NCI-H2081 treated with DMSO at 0.1 percent for 48 hours (cell line): ENCODE results near the gene GNA15.
"Not testable (repeated sequence)": the region's sequence is repeated elsewhere in the genome, so short reads cannot be mapped to it uniquely, and the experiment has no call there.

Experiments used
- DNase-seq: peaks from one replicate; lab custom pipeline; 2025; lab: John Stamatoyannopoulos, UW

Gene GNA15

DNA sequence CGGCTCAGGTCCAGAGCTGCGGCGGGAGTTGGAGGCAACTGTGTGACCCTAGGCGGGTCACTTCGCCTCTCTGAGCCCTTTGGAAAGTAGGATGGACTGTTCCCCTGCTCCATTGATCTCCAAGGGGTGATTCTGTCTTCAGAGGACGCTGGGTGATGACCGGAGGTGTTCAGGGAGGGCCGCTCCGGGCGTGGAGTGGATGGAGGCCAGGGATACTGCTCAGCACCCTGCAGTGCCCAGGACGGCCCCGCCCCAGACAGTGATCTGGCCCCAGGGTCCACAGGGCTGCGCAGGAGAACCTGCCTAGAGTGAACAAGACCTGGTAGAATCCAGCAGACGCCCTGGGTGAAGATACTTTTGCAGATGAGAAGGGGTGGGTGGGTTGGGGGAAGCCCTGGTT, 56.9 kb downstream of the GNA15 start:
- no peak for DNase-seq

DNA sequence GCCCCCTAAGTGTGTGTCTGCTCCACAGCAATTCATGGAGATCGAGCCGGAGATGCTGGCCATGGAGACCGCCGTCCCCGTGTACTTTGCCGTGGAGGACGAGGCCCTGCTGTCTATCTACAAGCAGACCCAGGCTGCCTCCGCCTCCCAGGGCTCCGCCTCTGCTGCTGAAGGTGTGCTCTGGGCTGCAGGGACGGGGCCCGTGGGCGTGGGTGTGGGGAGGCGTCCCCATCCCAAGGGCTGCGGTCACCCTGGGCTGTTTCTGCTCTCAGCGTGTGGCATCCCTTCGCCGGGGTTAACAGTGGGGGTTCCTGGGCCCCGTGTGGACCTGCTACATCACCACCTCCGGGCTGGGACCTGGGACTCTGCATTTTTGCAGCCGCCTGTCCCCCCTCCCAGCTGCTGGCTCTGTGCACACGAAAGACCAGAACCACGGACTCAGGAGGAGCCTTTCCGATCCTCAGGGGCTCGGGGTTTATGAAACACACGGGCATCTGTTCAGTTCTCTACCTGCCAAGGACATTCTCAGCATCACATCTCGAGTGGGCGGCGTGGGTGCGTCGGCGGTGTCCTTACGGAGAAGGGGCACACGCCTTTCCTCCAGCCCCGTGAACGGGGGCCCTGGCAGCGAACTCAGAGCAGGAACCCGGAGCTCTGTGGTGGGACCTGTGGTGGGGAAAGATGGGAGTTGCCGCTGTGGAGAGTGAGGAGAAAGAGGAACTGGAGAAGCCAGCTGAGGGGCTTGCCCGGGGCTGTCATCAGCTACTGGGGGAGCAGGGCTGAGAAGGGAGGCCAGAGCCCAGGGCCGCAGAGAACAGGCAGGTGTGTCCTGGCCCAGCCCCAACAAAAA, 57.6 kb downstream of the GNA15 start:
- DNase-seq = no peak

DNA sequence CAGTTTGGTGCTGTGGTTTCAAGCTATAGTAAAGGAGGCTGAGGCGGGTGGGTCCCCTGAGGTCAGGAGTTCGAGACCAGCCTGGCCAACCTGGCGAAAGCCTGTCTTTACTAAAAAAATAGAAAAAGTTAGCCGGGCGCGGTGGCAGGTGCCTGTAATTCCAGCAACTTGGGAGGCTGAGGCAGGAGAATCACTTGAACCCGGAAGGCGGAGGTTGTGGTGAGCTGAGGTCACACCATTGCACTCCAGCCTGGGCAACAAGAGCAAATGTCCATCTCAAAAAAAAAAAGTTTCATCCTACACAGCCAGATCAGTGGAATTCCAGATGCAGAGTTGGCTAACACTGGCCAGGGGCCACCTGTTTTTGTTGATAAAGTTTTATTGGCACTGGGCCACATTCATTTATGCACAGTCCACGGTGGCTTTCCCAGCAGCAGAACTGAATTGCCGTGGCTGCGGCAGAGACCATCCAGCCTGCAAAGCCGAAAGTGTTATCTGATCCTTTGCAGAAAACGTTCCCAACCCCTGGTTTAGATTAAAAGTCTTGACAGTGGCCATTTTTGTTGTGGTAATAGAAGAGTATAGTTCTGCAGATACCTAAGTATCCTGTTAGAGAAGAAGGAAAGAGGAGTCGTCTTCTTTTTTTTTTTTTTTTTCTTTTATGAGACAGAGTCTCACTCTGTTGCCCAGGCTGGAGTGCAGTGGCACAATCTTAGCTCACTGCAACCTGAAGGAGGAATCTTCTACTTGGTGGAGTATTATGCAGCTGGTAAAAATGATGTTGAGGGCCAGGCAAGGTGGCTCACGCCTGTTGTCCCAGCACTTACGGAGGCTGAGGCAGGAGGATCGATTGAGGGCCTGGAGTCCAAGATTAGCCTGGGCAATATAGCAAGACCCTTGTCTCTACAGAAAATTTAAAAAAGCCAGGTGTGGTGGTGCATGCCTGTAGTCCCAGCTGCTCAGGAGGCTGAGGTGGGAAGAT, 58.6 kb downstream of the GNA15 start:
- DNase-seq = no peak

DNA sequence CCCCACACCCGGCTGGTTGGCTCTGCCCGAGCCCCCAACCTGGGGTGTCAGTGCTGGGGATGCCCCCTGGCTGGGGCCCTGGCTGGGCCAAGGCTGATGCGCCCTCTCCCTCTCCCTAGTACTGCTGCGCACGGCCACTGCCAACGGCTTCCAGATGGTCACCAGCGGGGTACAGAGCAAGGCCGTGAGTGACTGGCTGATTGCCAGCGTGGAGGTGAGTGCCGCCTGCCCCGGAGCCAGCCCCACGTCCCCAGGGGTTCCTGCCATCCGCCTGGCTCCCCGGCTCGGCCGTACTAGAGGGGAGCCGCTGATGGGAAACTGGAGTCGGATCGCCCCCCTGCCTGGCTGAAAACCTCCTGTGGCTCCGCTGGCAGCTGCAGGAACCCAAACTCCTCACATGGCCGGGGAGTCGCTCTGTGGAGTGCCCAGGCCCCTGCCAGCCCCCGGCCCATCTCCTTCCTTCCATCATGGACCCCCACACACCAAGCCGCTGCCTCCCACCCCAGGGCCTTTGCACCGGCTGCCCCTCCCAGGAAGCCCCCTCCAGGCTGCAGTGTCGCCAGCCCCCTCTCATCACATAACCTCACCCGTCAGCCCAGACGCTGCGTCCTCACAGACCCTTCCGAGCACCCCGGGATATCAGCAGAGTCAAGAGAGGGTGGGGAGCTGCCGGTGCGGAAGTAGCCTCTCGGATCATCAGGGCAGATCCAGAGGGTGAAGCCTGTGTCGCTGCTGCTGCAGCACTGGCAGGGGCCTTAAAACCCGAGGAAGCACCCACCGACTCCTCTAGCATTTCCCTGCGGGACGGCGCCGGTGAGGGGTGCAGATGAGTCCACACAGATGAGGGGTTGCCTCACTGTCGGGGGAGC, 60.5 kb downstream of the GNA15 start:
- no peak for DNase-seq

DNA sequence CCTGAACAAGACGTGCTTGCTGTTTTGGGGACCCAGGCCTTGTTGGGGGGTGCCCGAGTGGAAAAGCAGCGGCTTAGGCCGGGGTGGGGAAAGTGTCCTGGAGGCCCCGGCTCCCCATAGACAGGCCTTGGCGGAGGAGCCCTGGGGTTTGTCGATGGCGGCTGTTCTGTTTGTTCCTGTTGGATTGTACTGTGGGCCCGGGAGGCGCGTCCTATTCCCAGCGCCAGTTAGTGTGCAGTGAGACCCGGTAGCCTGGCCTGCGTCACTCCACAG, 61.0 kb downstream of the GNA15 start:
- no peak for DNase-seq

DNA sequence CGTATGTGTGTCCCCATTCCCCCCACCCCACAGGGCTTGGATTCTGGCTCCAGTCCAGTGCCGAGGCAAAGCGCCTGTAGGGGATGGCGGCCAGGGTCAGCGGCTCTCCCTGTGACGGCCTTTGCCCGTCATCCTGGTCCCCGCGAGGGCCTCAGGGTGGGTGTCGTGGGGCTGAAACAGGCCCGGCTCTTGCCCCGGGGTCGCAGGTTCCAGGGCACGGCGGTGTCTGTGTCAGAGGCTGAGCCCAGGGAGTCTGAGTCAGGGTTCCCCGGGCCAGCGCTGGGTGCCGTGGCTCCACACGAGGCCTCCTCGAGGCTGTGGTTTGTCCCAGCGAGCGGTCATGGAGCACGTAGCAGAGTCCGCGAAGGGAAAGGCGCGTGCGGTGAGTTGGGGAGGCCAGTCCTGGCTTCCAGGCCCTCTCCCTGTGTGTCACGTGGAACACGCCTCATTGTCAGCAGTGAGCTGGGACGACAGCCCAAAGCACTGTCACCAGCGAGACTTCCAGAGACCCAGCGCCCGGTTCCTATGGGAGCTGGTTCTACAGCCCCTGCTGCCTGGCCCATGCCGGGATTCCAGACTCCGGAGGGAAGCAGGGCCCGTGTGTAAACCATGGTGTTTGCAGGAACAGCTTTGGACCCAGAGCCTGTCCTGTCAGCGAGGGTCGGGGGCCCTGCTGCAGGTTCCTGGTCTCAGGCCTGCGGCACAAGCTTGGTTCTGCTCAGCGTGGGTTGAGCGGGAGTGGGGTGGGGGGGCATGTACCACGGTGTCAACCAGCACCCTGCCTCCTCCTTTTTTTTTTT, 63.3 kb downstream of the GNA15 start:
- DNase-seq = no peak

DNA sequence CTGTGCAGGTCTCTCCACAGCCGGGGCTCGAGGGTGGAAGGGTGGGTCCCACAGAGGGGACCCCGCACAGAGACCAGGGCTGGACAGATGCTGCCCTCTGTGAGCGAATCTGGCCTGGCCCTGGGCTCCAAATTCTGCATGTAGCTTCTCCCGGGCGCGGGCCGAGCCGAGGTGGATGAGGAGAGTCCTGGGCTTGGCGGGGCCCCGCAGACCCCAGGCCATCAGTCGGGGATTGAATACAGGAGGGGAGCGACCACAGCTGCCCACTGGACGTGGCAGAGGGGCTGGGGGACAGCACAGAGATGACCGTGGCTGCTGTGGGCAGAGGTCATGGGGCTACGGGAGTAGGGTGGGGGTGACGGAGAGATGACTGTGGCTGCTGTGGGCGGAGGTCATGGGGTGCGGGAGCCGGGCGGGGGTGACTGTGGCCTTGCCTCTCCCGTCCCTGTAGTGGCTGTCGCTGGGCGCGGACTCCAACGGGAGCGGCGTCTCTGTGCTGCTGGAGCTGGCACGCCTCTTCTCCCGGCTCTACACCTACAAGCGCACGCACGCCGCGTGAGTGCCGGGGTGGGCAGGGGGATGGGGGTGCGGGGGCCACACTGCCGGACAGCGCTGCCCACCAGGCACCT, 65.4 kb downstream of the GNA15 start:
- DNase-seq = no peak

DNA sequence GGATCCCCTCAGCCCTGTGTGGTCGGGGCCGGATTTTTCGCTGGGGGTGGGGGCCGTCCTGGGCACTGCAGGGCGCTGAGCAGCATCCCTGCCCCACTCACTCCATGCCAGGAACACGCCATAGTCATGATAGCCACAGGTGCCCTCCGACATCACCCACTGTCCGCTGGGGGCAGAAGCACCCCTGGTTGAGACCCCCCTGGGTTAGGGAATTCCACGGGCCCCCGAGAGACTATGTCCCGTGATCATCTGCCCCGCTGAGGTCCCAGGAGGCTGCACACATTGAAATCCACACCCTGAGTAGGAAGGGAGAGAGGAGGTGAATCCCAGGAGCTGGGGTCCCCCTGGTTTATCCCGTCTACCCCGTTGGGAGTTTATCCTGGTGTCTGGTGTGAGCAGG, 66.1 kb downstream of the GNA15 start:
- no peak for DNase-seq

DNA sequence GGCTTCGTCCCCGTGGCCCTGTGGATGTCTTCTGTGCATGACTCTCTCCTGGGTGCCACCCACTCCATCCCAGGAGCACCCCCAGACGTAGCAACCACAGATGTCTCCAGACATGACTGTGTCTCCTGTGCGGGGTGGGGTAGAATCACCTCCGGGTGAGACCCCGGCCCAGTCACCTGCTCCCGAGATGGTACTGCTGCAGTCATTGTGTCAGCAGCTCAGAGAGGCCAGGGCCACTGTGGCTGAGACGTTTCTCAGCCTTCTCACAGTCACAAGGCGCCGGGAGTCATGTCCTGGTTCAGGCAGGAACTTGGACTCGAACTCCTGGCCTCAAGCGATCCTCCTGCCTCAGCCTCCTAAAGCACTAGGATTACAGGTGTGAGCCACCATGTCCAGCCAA, 66.5 kb downstream of the GNA15 start:
- DNase-seq = no peak

DNA sequence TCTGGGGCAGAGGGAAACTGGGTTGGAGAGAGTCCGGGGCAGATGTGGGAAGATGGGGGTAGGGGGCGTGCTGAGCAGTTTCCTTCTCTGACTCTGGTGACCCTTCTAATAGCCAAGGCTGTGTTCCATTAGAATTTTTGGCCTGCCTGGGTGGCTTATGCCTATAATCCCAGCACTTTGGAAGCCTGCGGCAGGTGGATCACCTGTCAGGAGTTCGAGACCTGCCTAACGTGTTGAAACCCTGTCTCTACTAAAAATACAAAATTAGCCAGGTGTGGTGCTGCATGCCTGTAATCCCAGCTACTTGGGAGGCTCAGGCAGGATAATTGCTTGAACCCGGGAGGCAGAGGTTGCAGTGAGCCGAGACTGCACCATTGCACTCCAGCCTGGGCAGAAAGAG, 67.1 kb downstream of the GNA15 start:
- DNase-seq = not testable (repeated sequence)

DNA sequence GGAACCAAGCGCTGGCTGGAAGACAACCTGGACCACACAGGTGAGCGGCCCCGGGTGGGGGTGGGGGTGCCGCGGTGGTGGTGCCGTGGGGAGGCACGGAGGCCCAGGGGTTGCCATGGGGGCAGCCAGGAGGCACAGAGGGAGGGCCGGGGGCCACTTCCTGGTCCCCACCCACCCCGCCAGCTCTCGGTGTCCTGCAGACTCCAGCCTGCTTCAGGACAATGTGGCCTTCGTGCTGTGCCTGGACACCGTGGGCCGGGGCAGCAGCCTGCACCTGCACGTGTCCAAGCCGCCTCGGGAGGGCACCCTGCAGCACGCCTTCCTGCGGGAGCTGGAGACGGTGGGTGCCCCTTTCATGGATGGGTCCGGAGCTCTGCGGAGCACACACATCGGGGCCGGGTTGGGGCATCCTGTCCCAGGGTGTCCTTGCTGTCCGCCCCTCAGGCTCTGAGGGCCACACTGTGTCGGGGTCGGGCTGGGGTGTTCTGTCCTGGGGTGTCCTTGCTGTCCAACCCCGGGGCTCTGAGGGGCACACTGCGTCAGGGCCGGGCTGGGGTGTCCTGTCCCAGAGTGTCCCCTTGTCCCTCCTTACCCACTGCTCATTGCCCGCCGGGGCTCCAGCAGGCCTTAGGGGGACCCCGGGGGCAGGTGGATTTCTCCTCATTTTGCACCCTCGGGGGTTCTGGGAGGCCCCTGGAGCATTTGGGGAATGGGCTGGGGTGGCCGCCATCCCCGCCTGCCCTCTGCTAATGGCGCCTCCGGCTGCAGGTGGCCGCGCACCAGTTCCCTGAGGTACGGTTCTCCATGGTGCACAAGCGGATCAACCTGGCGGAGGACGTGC, 68.2 kb downstream of the GNA15 start:
- no peak for DNase-seq

DNA sequence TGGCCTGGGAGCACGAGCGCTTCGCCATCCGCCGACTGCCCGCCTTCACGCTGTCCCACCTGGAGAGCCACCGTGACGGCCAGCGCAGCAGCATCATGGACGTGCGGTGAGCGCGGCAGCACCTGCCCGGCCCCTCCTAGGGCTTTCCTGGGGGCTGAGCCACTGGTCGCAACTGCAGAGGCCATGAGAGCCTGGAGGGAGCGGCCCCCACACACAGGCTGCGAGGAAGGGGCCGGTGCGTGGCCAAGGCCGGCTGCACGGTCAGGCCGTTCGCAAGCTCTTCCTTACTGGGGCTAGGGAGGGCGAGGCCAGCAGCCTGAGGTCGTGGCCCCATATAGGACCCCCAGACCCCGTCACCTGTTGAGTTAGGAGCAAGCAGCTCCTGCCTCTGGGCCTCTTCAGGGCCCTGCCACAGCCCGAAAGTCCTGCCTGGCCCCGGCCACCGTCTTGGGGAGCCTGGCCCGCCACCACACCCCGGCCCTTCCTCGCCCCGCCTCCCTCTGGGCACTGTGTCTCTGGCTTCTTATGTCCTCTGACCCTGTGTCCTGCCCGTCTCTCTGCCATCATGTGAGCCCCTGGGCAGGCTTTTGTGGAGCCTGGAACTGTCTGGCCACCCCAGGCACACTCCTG, 68.9 kb downstream of the GNA15 start:
- DNase-seq = no peak

DNA sequence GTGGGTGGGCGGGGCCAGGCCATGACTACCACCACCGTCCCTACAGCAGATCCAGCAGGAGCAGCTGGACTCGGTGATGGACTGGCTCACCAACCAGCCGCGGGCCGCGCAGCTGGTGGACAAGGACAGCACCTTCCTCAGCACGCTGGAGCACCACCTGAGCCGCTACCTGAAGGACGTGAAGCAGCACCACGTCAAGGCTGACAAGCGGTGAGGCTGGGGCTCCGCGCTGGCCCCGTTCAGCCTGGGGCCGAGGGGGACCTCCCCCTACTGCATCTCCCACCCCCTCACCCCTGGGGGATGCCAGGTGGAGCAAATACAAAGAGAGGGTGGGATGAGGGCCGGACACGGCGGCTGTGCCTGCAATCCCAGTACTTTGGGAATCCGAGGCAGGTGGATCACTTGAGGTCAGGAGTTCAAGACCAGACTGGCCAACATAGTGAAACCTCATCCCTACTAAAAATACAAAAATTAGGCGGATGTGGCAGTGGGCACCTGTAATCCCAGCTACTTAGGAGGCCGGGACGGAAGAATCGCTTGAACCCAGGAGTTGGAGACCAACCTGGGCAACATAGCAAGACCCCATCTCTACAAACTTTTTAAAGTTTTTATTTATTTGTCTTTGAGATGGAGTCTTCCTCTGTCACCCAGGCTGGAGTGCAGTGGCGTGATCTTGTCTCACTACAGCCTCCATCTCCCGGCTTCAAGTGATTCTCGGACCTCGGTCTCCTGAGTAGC, 70.6 kb downstream of the GNA15 start:
- DNase-seq = no peak

DNA sequence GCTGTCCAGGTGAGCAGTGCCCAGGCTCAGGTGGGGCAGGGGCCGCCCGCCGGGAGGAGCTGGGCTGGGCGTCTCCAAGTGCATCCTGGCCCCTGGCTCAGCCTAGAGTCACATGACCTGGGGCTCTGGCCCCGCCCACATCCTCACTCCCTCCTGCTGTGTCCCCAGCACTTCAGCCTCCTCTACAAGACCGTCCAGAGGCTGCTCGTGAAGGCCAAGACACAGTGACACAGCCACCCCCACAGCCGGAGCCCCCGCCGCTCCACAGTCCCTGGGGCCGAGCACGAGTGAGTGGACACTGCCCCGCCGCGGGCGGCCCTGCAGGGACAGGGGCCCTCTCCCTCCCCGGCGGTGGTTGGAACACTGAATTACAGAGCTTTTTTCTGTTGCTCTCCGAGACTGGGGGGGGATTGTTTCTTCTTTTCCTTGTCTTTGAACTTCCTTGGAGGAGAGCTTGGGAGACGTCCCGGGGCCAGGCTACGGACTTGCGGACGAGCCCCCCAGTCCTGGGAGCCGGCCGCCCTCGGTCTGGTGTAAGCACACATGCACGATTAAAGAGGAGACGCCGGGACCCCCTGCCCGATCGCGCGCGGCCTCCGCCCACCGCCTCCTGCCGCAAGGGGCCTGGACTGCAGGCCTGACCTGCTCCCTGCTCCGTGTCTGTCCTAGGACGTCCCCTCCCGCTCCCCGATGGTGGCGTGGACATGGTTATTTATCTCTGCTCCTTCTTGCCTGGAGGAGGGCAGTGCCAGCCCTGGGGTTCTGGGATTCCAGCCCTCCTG, 71.8 kb downstream of the GNA15 start:
- no peak for DNase-seq

DNA sequence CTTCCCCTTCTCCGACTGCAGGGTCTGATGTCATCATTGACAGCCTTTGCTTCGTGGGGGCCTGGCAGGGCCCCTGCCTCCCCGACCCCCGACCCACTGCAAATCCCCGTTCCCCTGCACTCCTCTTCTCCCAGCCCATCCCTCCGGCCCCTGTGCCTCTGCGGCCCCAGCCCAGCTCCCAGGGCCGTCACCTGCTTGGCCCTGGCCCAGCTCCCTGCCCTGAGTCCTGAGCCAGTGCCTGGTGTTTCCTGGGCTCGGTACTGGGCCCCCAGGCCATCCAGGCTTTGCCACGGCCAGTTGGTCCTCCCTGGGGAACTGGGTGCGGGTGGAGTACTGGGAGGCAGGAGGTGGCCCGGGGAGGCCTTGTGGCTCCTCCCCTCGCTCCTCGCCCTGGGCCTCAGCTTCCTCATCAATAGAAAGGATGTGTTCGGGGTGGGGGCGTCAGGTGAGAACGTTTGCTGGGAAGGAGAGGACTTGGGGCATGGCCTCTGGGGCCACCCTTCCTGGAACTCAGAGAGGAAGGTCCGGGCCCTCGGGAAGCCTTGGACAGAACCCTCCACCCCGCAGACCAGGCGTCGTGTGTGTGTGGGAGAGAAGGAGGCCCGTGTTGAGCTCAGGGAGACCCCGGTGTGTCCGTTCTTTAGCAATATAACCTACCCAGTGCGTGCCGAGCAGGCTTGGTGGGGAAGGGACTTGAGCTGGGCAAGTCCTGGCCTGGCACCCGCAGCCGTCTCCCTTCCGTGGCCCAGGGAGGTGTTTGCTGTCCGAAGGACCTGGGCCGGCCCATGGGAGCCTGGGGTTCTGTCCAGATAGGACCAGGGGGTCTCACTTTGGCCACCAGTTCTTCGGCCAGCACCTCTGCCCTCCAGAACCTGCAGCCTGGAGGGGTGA, 72.7 kb downstream of the GNA15 start:
- DNase-seq = no peak

DNA sequence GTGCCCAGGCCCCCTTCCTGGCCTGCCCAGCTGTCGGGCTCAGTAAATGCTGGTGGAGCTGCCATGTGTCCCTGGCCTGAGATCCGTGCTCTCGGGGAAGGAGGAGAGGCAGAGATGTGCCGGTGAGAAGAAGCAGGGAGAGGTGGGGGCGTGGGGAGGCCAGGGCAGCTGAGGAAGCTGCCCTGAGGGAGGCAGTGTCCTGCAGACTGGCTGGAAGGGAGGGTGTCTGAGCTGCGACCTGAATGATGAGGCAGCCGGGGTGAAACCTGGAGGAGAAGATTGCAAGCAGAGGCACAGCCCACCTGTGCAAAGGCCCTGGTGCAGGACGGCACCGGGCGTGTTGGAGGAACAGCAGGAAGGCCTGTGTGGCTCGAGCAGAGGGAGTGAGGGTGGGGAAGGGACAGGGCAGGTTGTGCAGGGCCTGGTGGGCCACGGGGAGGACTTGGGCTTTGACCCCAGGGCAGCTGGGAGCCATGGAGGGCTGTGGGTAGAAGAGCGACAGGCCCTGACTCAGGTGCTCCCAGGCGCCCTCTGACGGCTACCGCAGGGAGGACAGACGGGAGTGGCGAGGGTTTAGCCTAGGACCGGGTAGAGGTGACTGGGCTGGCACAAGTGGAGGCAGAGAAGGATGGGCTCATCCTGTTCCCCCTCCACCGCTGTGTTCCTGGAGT, 74.6 kb downstream of the GNA15 start:
- no peak for DNase-seq
